Measurements from ENCODE around the gene SHROOM3.

The SHROOM3 gene

GRCh38 chr4:76799718-76800117 lies 364.7 kb downstream of the SHROOM3 start:
- TF ChIP-seq GATA2 (IDR thresholded peaks at IDR 0.05; ENCODE audit: low read depth, low read length) (no peak), GATA3 (IDR thresholded peaks at IDR 0.05; ENCODE audit: low read depth, low read length) (no peak)

GRCh38 chr4:76800902-76801301 lies 365.9 kb downstream of the SHROOM3 start:
- no peak for TF ChIP-seq GATA2 (IDR thresholded peaks at IDR 0.05; ENCODE audit: low read depth, low read length)
- no peak for TF ChIP-seq GATA3 (IDR thresholded peaks at IDR 0.05; ENCODE audit: low read depth, low read length)

GRCh38 chr4:76801621-76802235 lies 366.7 kb downstream of the SHROOM3 start:
- TF ChIP-seq GATA2 (IDR thresholded peaks at IDR 0.05; ENCODE audit: low read depth, low read length) (no peak), GATA3 (IDR thresholded peaks at IDR 0.05; ENCODE audit: low read depth, low read length) (no peak)

GRCh38 chr4:76802236-76803021 lies 367.4 kb downstream of the SHROOM3 start:
- no peak for TF ChIP-seq GATA2 (IDR thresholded peaks at IDR 0.05; ENCODE audit: low read depth, low read length)
- TF ChIP-seq GATA3 (IDR thresholded peaks at IDR 0.05; ENCODE audit: low read depth, low read length) = no peak

- TF ChIP-seq GATA3 (IDR thresholded peaks at IDR 0.05; ENCODE audit: low read depth, low read length) = no peak
- TF ChIP-seq GATA2 (IDR thresholded peaks at IDR 0.05; ENCODE audit: low read depth, low read length) = no peak
Measured at GRCh38 chr4:76803522-76803921, 368.5 kb downstream of the SHROOM3 start.

GRCh38 chr4:76804096-76804495 lies 369.1 kb downstream of the SHROOM3 start:
- TF ChIP-seq GATA2 (IDR thresholded peaks at IDR 0.05; ENCODE audit: low read depth, low read length) = no peak
- no peak for TF ChIP-seq GATA3 (IDR thresholded peaks at IDR 0.05; ENCODE audit: low read depth, low read length)

- TF ChIP-seq GATA3 (IDR thresholded peaks at IDR 0.05; ENCODE audit: low read depth, low read length) = no peak
- no peak for TF ChIP-seq GATA2 (IDR thresholded peaks at IDR 0.05; ENCODE audit: low read depth, low read length)
Measured at GRCh38 chr4:76806346-76806745, 371.3 kb downstream of the SHROOM3 start.

GRCh38 chr4:76806757-76807156 lies 371.7 kb downstream of the SHROOM3 start:
- TF ChIP-seq GATA3 (IDR thresholded peaks at IDR 0.05; ENCODE audit: low read depth, low read length) = no peak
- TF ChIP-seq GATA2 (IDR thresholded peaks at IDR 0.05; ENCODE audit: low read depth, low read length) = no peak

- TF ChIP-seq GATA3 (IDR thresholded peaks at IDR 0.05; ENCODE audit: low read depth, low read length) (no peak), GATA2 (IDR thresholded peaks at IDR 0.05; ENCODE audit: low read depth, low read length) (no peak)
Measured at GRCh38 chr4:76809594-76810305, 374.7 kb downstream of the SHROOM3 start.

- TF ChIP-seq GATA2 (IDR thresholded peaks at IDR 0.05; ENCODE audit: low read depth, low read length) (no peak), GATA3 (IDR thresholded peaks at IDR 0.05; ENCODE audit: low read depth, low read length) (no peak)
Measured at GRCh38 chr4:76811604-76812412, 376.8 kb downstream of the SHROOM3 start.

GRCh38 chr4:76813070-76813469 lies 378.0 kb downstream of the SHROOM3 start:
- TF ChIP-seq GATA2 (IDR thresholded peaks at IDR 0.05; ENCODE audit: low read depth, low read length) (no peak), GATA3 (IDR thresholded peaks at IDR 0.05; ENCODE audit: low read depth, low read length) (no peak)

GRCh38 chr4:76821641-76822040 lies 386.6 kb downstream of the SHROOM3 start:
- TF ChIP-seq GATA3 (IDR thresholded peaks at IDR 0.05; ENCODE audit: low read depth, low read length) (no peak), GATA2 (IDR thresholded peaks at IDR 0.05; ENCODE audit: low read depth, low read length) (no peak)

- TF ChIP-seq GATA3 (IDR thresholded peaks at IDR 0.05; ENCODE audit: low read depth, low read length) = no peak
- no peak for TF ChIP-seq GATA2 (IDR thresholded peaks at IDR 0.05; ENCODE audit: low read depth, low read length)
Measured at GRCh38 chr4:76822303-76822702, 387.3 kb downstream of the SHROOM3 start.

GRCh38 chr4:76823495-76823894 lies 388.5 kb downstream of the SHROOM3 start:
- TF ChIP-seq GATA3 (IDR thresholded peaks at IDR 0.05; ENCODE audit: low read depth, low read length) (no peak), GATA2 (IDR thresholded peaks at IDR 0.05; ENCODE audit: low read depth, low read length) (no peak)

All from SH-SY5Y (cell line).